NOMO-1 treated with dmso at 0.1 percent for 144 hours (cell line): ENCODE measurements around the gene IL12RB2.

ENCODE experiments used
- DNase-seq: peaks from one replicate; lab custom pipeline; 2025; ENCODE audit not compliant: unreplicated experiment; lab: John Stamatoyannopoulos, UW

The IL12RB2 gene

GRCh38 chr1:67313934-67314671, 6.4 kb downstream of the IL12RB2 start:
- no peak for DNase-seq

GRCh38 chr1:67314696-67315095, 7.0 kb downstream of the IL12RB2 start:
- DNase-seq = no peak

- no peak for DNase-seq
Measured at GRCh38 chr1:67316180-67316902, 8.7 kb downstream of the IL12RB2 start.

- no peak for DNase-seq
Measured at GRCh38 chr1:67316918-67317317, 9.2 kb downstream of the IL12RB2 start.

GRCh38 chr1:67317803-67318202, 10.1 kb downstream of the IL12RB2 start:
- no peak for DNase-seq

GRCh38 chr1:67322442-67322841, 14.8 kb downstream of the IL12RB2 start:
- no peak for DNase-seq

GRCh38 chr1:67323087-67323486, 15.4 kb downstream of the IL12RB2 start:
- no peak for DNase-seq

GRCh38 chr1:67324068-67324467, 16.4 kb downstream of the IL12RB2 start:
- no peak for DNase-seq

GRCh38 chr1:67327864-67328466, 20.3 kb downstream of the IL12RB2 start:
- no peak for DNase-seq

- DNase-seq = no peak
Measured at GRCh38 chr1:67332653-67333529, 25.2 kb downstream of the IL12RB2 start.

GRCh38 chr1:67333603-67334002, 25.9 kb downstream of the IL12RB2 start:
- no peak for DNase-seq

GRCh38 chr1:67335411-67335810, 27.7 kb downstream of the IL12RB2 start:
- DNase-seq = no peak

- no peak for DNase-seq
Measured at GRCh38 chr1:67336157-67336556, 28.5 kb downstream of the IL12RB2 start.

GRCh38 chr1:67336783-67337182, 29.1 kb downstream of the IL12RB2 start:
- no peak for DNase-seq

- no peak for DNase-seq
Measured at GRCh38 chr1:67338642-67339041, 31.0 kb downstream of the IL12RB2 start.

GRCh38 chr1:67339623-67340343, 32.1 kb downstream of the IL12RB2 start:
- DNase-seq = peak; percentile 41

- no peak for DNase-seq
Measured at GRCh38 chr1:67342076-67342890, 34.6 kb downstream of the IL12RB2 start.

- no peak for DNase-seq
Measured at GRCh38 chr1:67345556-67345955, 37.9 kb downstream of the IL12RB2 start.

GRCh38 chr1:67346982-67347381, 39.3 kb downstream of the IL12RB2 start:
- DNase-seq = no peak
